K562 (cell line): ENCODE data around the gene VSTM5. TPM values are rescaled to one million over a fixed set of nuclear protein-coding genes. Genes with fewer than 3 reads are reported as not detected.

Source experiments
- BRCA1 ChIP-seq, 2 experiments: fragments of 450-650 bp in 1 of 2; sonication (generic) in 1 of 2; formaldehyde crosslinking in 1 of 2; IDR thresholded peaks; 2 replicates each; pipeline versions ENCODE4 v1.5.0 to v1.6.1; 2017 to 2020; ENCODE audit warnings: mild to moderate bottlenecking in 1 of 2, missing genetic modification reagents in 1 of 2
- CAMTA2 ChIP-seq: fragments of 250-450 bp; sonication (Bioruptor Pico); conservative IDR thresholded peaks from 2 replicates; pipeline ENCODE4 v1.5.1; 2022
- CBX2 ChIP-seq: fragments of 200-600 bp; sonication (generic); IDR thresholded peaks from one replicate; pipeline ENCODE4 v1.6.1; 2012; ENCODE audit warnings: mild to moderate bottlenecking, low read length, inconsistent platforms; ENCODE audit not compliant: insufficient read depth, poor library complexity, severe bottlenecking
- E4F1 ChIP-seq: fragments of 250-450 bp; sonication (Bioruptor Pico); IDR thresholded peaks from 2 replicates; pipeline ENCODE4 v1.5.0; 2021; ENCODE audit warnings: mild to moderate bottlenecking, borderline replicate concordance
- ILK ChIP-seq: fragments of 450-650 bp; IDR thresholded peaks from 2 replicates; pipeline ENCODE4 v1.6.1; 2016; ENCODE audit warnings: missing genetic modification characterization, low read depth, mild to moderate bottlenecking, missing compliant biosample characterization, moderate library complexity, borderline replicate concordance
- IRF1 ChIP-seq: sonication (generic); formaldehyde crosslinking; IDR thresholded peaks from 2 replicates; pipeline ENCODE4 v1.8.0; 2022; ENCODE audit warnings: missing genetic modification reagents, mild to moderate bottlenecking, borderline replicate concordance
- MEIS2 ChIP-seq: fragments of 450-650 bp; IDR thresholded peaks from 2 replicates; pipeline ENCODE4 v1.6.1; 2014; ENCODE audit warnings: mild to moderate bottlenecking; ENCODE audit not compliant: partially characterized antibody
- MTF1 ChIP-seq: fragments of 250-450 bp; sonication (Bioruptor Pico); IDR thresholded peaks from 2 replicates; pipeline ENCODE4 v1.9.0; 2021; ENCODE audit warnings: moderate library complexity, mild to moderate bottlenecking, inconsistent platforms, borderline replicate concordance
- PHTF2 ChIP-seq: fragments of 250-450 bp; sonication (Bioruptor Pico); IDR thresholded peaks from 2 replicates; pipeline ENCODE4 v1.5.0; 2021; ENCODE audit warnings: mild to moderate bottlenecking
- SETDB1 ChIP-seq: IDR thresholded peaks from one replicate; pipeline ENCODE4 v1.6.1; 2012; ENCODE audit warnings: low read length, control low read depth, inconsistent platforms
- TBL1XR1 ChIP-seq, 2 experiments: IDR thresholded peaks; 2 replicates each; pipeline ENCODE4 v1.6.1; 2012; ENCODE audit warnings: improper control_type of control experiment in 2 of 2, low read length in 2 of 2, mild to moderate bottlenecking in 1 of 2
- XRCC5 ChIP-seq: fragments of 200-400 bp; formaldehyde crosslinking; IDR thresholded peaks from 2 replicates; pipeline ENCODE4 v1.6.1; 2017; ENCODE audit warnings: low read depth, mild to moderate bottlenecking, low read length
- ZHX1 ChIP-seq: fragments of 150-350 bp; conservative IDR thresholded peaks from 2 replicates; pipeline ENCODE4 v1.6.1; 2014; ENCODE audit warnings: low read length
- ZKSCAN1 ChIP-seq: fragments of 150-350 bp; IDR thresholded peaks from 2 replicates; pipeline ENCODE4 v1.6.1; 2016; ENCODE audit warnings: low read depth, low read length
- ZNF518B ChIP-seq: fragments of 250-450 bp; sonication (Bioruptor Pico); IDR thresholded peaks from 2 replicates; pipeline ENCODE4 v1.5.0; 2021; ENCODE audit warnings: mild to moderate bottlenecking, moderate library complexity
- polyA plus RNA-seq, 8 experiments: library from polyadenylated mRNA; depleted of rRNA in 4 of 8; stranded (reverse) in 5 of 8; unstranded in 3 of 8; fragments of >200 nt; fragmentation: Nextera tagmentation in 2 of 8; fragmentation: Illumina TruSeq in 1 of 8; extraction: Ambion mirVana in 2 of 8; extraction: Trizol in 1 of 8; gene quantifications; 2 replicates each; pipeline versions ENCODE4 v1.2.1 to v1.2.3, GENCODE V29; 2011 to 2014; ENCODE audit warnings: inconsistent platforms in 1 of 8, missing spikeins in 1 of 8
- total RNA-seq, 7 experiments: library from RNA; depleted of rRNA in 6 of 7; stranded (reverse); fragments of >200 nt in 6 of 7; fragmentation: Illumina TruSeq in 2 of 7; extraction: Trizol in 2 of 7; gene quantifications; 2 replicates each; pipeline versions ENCODE4 v1.2.1 to v1.2.3, GENCODE V29; 2011 to 2021; ENCODE audit warnings: low replicate concordance in 1 of 7

Gene VSTM5
- total and polyA plus RNA-seq, 9 of the 15 experiments (the other 6 are each of a cell fraction or from before 2014, with no cell fraction given): 0.01 TPM; not detected in 8

- TF ChIP-seq ZHX1 (no peak), IRF1 (no peak), MEIS2 (no peak), MTF1 (CRISPR knock-in tag) (no peak), BRCA1 (IDR thresholded peaks at IDR 0.05) (no peak), BRCA1 (CRISPR knock-in tag; IDR thresholded peaks at IDR 0.05) (no peak), ZNF518B (no peak), CAMTA2 (no peak), E4F1 (CRISPR knock-in tag) (no peak), XRCC5 (no peak; the same call in 1 of the 2 replicates), SETDB1 (no peak), CBX2 (no peak), PHTF2 (CRISPR knock-in tag) (no peak), ILK (tag) (no peak), ZKSCAN1 (no peak), TBL1XR1 (IDR thresholded peaks at IDR 0.05; ENCODE audit: low read length in 2 of 2) (0 out of 4 replicates have a peak, but pooled peaks of 1 of the 2 experiments have one; percentile 12)
Observed at GRCh38 chr11:93784145-93784934, 66.1 kb downstream of the VSTM5 start, which contains the start of gene MED17 (continued).
